ENCODE measurements around the gene ZNF385C. TPM values are rescaled to one million over a fixed set of nuclear protein-coding genes. Genes with fewer than 3 reads are reported as not detected.

Gene ZNF385C
- total and polyA plus RNA-seq, 8 donors, result 0.31 to 3.8 (median 2.7) TPM

- Histone ChIP-seq H3K4me1 (peaks cover 0 to 8% of the 10 kb centered on the region in 2 donors), H3K9me3 (no peaks in the 10 kb centered on the region), H3K4me3 (no peak overlapping the region), H3K27me3 (no peaks in the 10 kb centered on the region), H3K27ac (no peak overlapping the region), H3K36me3 (no peaks in the 10 kb centered on the region)
- intact Hi-C loops (cut with DNase I), result no loop called here
- ATAC-seq, result no peak
- TF ChIP-seq, protein P1, sequence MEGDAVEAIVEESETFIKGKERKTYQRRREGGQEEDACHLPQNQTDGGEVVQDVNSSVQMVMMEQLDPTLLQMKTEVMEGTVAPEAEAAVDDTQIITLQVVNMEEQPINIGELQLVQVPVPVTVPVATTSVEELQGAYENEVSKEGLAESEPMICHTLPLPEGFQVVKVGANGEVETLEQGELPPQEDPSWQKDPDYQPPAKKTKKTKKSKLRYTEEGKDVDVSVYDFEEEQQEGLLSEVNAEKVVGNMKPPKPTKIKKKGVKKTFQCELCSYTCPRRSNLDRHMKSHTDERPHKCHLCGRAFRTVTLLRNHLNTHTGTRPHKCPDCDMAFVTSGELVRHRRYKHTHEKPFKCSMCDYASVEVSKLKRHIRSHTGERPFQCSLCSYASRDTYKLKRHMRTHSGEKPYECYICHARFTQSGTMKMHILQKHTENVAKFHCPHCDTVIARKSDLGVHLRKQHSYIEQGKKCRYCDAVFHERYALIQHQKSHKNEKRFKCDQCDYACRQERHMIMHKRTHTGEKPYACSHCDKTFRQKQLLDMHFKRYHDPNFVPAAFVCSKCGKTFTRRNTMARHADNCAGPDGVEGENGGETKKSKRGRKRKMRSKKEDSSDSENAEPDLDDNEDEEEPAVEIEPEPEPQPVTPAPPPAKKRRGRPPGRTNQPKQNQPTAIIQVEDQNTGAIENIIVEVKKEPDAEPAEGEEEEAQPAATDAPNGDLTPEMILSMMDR (IDR thresholded peaks at IDR 0.05), result no peak
- no peak for DNase-seq
These were observed 35.6 kb downstream of the ZNF385C start for GRCh38 chr17:42062681-42063080.

GRCh38 chr17:42061646-42062487, 36.4 kb downstream of the ZNF385C start:
- Histone ChIP-seq H3K36me3 (no peaks in the 10 kb centered on the region), H3K27ac (no peak overlapping the region), H3K4me1 (peaks cover 0 to 4% of the 10 kb centered on the region in 2 donors), H3K4me3 (no peak overlapping the region), H3K9me3 (no peaks in the 10 kb centered on the region), H3K27me3 (no peaks in the 10 kb centered on the region)
- TF ChIP-seq, protein P1 (IDR thresholded peaks at IDR 0.05), result no peak
- ATAC-seq (no peak), DNase-seq (no peak)
- intact Hi-C loops (cut with DNase I), result no loop called here

GRCh38 chr17:42060231-42060630, 38.0 kb downstream of the ZNF385C start:
- peaks cover 0 to 4% of the 10 kb centered on the region in 2 donors for H3K4me1 ChIP-seq
- H3K9me3 ChIP-seq, result no peaks in the 10 kb centered on the region
- H3K27me3 ChIP-seq, result no peaks in the 10 kb centered on the region
- no peak for DNase-seq
- TF ChIP-seq, protein P1 (IDR thresholded peaks at IDR 0.05), result no peak
- H3K27ac ChIP-seq, result no peak overlapping the region
- no peak for ATAC-seq
- no peaks in the 10 kb centered on the region for H3K36me3 ChIP-seq
- no peak overlapping the region for H3K4me3 ChIP-seq
- intact Hi-C loops (cut with DNase I), result no loop called here

- Histone ChIP-seq H3K27me3 (no peaks in the 10 kb centered on the region), H3K9me3 (no peaks in the 10 kb centered on the region), H3K4me3 (no peak overlapping the region), H3K4me1 (peaks cover 0 to 4% of the 10 kb centered on the region in 2 donors), H3K36me3 (no peaks in the 10 kb centered on the region), H3K27ac (no peak overlapping the region)
- ATAC-seq (no peak), DNase-seq (no peak)
- intact Hi-C loops (cut with DNase I), result no loop called here
- TF ChIP-seq, protein P1 (IDR thresholded peaks at IDR 0.05), result no peak
These were observed 38.5 kb downstream of the ZNF385C start for GRCh38 chr17:42059815-42060214.

- TF ChIP-seq, protein P1 (IDR thresholded peaks at IDR 0.05), result no peak
- DNase-seq (no peak), ATAC-seq (no peak)
- H3K4me1 ChIP-seq, result no peaks in the 10 kb centered on the region
- H3K36me3 ChIP-seq, result no peaks in the 10 kb centered on the region
- intact Hi-C loops (cut with DNase I), result no loop called here
- no peak overlapping the region for H3K4me3 ChIP-seq
- peaks cover 0 to 13% of the 10 kb centered on the region in 2 donors for H3K27me3 ChIP-seq
- H3K27ac ChIP-seq, result no peak overlapping the region
- no peaks in the 10 kb centered on the region for H3K9me3 ChIP-seq
These were observed 40.2 kb downstream of the ZNF385C start for GRCh38 chr17:42058063-42058462.

All from left lung (tissue), 10 donors.